ENCODE results near the gene USP34.

DNA sequence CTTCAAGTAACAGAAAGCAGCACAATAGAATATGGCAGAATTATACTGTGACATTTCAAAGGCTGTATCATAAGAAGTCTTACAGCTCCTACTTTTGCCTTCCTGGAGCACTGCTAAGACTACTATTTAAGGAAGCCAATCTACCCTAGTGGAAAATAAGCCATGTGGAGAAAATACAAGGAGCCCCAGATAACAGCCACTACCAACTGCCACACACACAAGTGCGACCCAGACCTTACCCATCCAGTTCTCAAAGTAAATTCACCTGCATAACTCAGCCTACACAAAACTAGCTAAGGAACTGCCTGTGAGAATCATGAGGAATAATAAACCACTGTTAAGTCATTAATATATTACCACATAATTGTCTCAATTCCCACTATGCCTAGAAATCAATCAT lies 66.4 kb downstream of the USP34 start:
- TF ChIP-seq, protein P1, sequence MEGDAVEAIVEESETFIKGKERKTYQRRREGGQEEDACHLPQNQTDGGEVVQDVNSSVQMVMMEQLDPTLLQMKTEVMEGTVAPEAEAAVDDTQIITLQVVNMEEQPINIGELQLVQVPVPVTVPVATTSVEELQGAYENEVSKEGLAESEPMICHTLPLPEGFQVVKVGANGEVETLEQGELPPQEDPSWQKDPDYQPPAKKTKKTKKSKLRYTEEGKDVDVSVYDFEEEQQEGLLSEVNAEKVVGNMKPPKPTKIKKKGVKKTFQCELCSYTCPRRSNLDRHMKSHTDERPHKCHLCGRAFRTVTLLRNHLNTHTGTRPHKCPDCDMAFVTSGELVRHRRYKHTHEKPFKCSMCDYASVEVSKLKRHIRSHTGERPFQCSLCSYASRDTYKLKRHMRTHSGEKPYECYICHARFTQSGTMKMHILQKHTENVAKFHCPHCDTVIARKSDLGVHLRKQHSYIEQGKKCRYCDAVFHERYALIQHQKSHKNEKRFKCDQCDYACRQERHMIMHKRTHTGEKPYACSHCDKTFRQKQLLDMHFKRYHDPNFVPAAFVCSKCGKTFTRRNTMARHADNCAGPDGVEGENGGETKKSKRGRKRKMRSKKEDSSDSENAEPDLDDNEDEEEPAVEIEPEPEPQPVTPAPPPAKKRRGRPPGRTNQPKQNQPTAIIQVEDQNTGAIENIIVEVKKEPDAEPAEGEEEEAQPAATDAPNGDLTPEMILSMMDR (IDR thresholded peaks at IDR 0.05; ENCODE audit: low read depth, low read length, missing input control) = no peak
- TF ChIP-seq YY1 (IDR thresholded peaks at IDR 0.05) (no peak), HNF4A (conservative IDR thresholded peaks at IDR 0.05) (no peak)

All from liver (tissue), 3 donors.